Gastrocnemius medialis (tissue), 4 donors: Measurements from ENCODE around the gene APP. TPM values are rescaled to one million over a fixed set of nuclear protein-coding genes. Genes with fewer than 3 reads are reported as not detected.

ENCODE experiments used
- ATAC-seq, 2 donors: fragments of 150-250 bp; one replicate each; pipeline ENCODE4 v1.9.1; 2016
- DNase-seq, 2 donors: peaks; one replicate each; pipeline ENCODE4 v3.0.0-alpha.2; 2019
- H3K27ac ChIP-seq, 4 donors: fragments of 200-600 bp; sonication (generic); 1 replicate in 1 of 4; 2 replicates in 3 of 4; pipeline ENCODE4 v1.5.1; 2016 to 2018; ENCODE audit warnings: mild to moderate bottlenecking in 2 of 4, moderate library complexity in 1 of 4
- H3K27me3 ChIP-seq, 3 donors: fragments of 200-600 bp; sonication (generic) in 2 of 3; 1 replicate in 1 of 3; 2 replicates in 2 of 3; pipeline versions ENCODE4 v1.5.1 to v1.6.0; 2016 to 2019; ENCODE audit warnings: mild to moderate bottlenecking in 1 of 3, moderate library complexity in 1 of 3
- H3K36me3 ChIP-seq, 2 donors: fragments of 200-600 bp; sonication (generic) in 1 of 2; one replicate each; pipeline ENCODE4 v1.5.1; 2017 to 2018
- H3K4me1 ChIP-seq, 2 donors: fragments of 200-600 bp; sonication (generic) in 1 of 2; one replicate each; pipeline ENCODE4 v1.5.1; 2016 to 2017; ENCODE audit warnings: mild to moderate bottlenecking in 2 of 2
- H3K4me3 ChIP-seq, 4 donors: fragments of 200-600 bp; sonication (generic) in 3 of 4; 1 replicate in 1 of 4; 2 replicates in 3 of 4; pipeline ENCODE4 v1.5.1; 2016 to 2019; ENCODE audit warnings: mild to moderate bottlenecking in 2 of 4
- H3K9me3 ChIP-seq, 3 donors: fragments of 200-600 bp; sonication (generic) in 2 of 3; 1 replicate in 1 of 3; 2 replicates in 2 of 3; pipeline ENCODE4 v1.5.1; 2016 to 2019
- POLR2A ChIP-seq, 2 donors: fragments of 450-650 bp; IDR thresholded peaks; one replicate each; pipeline ENCODE4 v1.6.1; 2017; ENCODE audit warnings: antibody characterized with exemption in 2 of 2, mild to moderate bottlenecking in 2 of 2, moderate library complexity in 2 of 2
- in situ Hi-C, 4 donors: fragments of 200-750 bp; cut with MboI; loops; one replicate each; pipeline versions ENCODE4 v1.15.0 to v1.8.0; 2017; ENCODE audit warnings: low sequenced_read_pairs in 4 of 4
- intact Hi-C: fragments of 100-400 bp; cut with DNase I; formaldehyde crosslinking; loops from one replicate; pipeline ENCODE4 v1.15.1; 2023; ENCODE audit warnings: low total_unique reads
- total RNA-seq, 4 donors: library from RNA; depleted of rRNA; stranded (reverse); fragments of >200 nt; gene quantifications; one replicate each; pipeline versions ENCODE4 v1.1.0 to v1.2.3, GENCODE V29; 2016
- TF ChIP-seq, protein P1 (sequence below), 5 experiments: fragments of 450-650 bp in 3 of 5; fragments of 200-600 bp in 2 of 5; sonication (generic) in 2 of 5; IDR thresholded peaks in 4 of 5; conservative IDR thresholded peaks in 1 of 5; 1 replicate in 4 of 5; 2 replicates in 1 of 5; pipeline ENCODE4 v1.5.1; 2016 to 2019; ENCODE audit warnings: antibody characterized with exemption in 5 of 5, mild to moderate bottlenecking in 3 of 5, moderate library complexity in 3 of 5

APP gene
- total RNA-seq, 4 donors from 2014 or later, result 45.8 to 73.2 (median 70.1) TPM

DNA sequence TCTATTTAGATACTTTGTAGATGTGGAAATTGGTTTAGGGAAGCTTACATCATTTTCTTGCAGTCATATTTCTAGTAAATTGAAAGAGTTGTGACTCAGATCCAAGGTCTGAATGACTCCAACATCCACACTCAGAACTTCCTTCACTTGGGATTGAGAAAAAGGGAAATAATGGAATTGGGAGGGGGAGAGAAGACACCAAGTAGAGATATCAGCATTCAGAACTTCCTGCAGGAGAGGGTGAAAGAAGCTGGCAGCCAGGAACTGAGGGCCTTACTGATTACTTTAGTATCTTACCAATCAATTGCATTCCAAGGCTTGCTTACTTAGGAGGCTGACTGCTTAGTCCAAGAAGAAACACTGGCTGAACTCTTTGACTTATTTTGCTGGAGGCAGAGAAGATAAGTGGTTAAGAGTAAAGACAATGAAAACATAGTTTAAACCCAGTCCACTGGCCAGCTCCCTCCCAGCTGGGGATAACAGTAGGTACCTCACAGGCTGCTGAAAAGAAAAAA lies 21.7 kb downstream of the APP start:
- TF ChIP-seq, protein P1, sequence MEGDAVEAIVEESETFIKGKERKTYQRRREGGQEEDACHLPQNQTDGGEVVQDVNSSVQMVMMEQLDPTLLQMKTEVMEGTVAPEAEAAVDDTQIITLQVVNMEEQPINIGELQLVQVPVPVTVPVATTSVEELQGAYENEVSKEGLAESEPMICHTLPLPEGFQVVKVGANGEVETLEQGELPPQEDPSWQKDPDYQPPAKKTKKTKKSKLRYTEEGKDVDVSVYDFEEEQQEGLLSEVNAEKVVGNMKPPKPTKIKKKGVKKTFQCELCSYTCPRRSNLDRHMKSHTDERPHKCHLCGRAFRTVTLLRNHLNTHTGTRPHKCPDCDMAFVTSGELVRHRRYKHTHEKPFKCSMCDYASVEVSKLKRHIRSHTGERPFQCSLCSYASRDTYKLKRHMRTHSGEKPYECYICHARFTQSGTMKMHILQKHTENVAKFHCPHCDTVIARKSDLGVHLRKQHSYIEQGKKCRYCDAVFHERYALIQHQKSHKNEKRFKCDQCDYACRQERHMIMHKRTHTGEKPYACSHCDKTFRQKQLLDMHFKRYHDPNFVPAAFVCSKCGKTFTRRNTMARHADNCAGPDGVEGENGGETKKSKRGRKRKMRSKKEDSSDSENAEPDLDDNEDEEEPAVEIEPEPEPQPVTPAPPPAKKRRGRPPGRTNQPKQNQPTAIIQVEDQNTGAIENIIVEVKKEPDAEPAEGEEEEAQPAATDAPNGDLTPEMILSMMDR (IDR thresholded peaks at IDR 0.05 in 4 of 5, conservative IDR thresholded peaks at IDR 0.05 in 1 of 5), result no peak
- TF ChIP-seq POLR2A (IDR thresholded peaks at IDR 0.05), result no peak
- Histone ChIP-seq H3K4me1 (peaks cover 0 to 5% of the 10 kb centered on the region in 2 donors), H3K9me3 (no peaks in the 10 kb centered on the region), H3K27me3 (no peaks in the 10 kb centered on the region), H3K27ac (peak overlapping the region in 2 of 4 donors; percentile 2 to 32), H3K4me3 (no peak overlapping the region), H3K36me3 (no peaks in the 10 kb centered on the region)
- DNase-seq, result no peak
- no peak for ATAC-seq
- in situ Hi-C loops (no loop called here), intact Hi-C loops (no loop called here)

DNA sequence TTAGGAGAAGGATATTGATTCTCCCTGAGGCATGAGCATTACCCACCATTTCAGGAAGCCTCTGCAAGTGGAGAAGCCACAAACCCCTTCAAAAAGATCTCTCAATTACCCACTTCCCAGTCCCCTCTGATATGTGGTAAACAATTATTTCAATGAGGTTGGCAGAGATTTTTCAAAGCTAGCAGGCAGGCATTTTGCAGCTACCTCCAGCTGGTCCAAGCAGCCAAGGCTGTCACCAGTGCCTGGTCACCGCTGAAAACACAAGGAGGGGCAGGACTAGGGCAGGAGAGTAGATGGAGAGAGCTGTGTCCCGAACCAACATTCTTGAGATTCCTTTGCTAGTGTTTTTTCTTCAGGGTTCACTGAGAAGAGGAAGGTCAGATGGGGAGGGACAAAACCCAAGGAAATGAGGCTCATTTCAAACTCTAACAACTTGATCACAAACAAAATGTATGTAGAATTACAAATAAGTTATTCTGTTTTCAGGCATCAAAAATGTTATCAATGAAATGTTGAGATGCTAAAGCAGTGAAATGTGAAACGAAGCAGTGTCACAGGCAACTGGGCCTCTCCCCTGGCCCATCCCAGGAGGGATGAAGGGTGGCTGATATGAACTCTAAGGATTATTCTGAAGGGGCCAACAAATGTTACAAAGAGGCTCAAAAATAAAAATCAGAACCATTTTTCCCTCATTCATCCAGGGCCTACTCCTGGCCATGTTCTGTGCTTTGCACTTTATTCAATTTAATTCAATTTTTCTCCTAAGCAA lies 22.3 kb downstream of the APP start:
- no peak for TF ChIP-seq POLR2A (IDR thresholded peaks at IDR 0.05)
- TF ChIP-seq, protein P1 (IDR thresholded peaks at IDR 0.05 in 4 of 5, conservative IDR thresholded peaks at IDR 0.05 in 1 of 5), result no peak
- Histone ChIP-seq H3K4me1 (peaks cover 0 to 5% of the 10 kb centered on the region in 2 donors), H3K27ac (peak overlapping the region in 2 of 4 donors; percentile 2 to 32), H3K9me3 (no peaks in the 10 kb centered on the region), H3K27me3 (no peaks in the 10 kb centered on the region), H3K4me3 (no peak overlapping the region), H3K36me3 (no peaks in the 10 kb centered on the region)
- DNase-seq (no peak), ATAC-seq (no peak)
- intact Hi-C loops, result no loop called here
- in situ Hi-C loops, result no loop called here

DNA sequence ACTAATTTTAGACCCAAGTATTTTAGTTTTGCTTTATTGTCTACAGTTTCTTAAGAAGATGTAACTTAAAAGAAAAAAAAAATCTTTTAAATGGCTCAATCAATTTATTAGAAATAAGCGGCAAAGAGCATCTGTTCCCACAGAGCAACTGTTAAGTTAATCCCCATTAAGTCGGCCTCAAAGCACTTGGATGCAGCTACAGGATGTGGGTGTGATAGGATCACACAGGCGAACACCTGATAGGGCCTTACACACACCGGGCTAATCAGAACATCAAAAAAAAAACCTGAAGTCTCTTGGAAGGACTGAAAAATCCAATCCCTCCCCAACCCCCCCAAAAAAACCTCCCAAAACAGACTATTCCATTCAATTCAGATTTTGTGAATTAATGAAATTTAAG lies 23.0 kb downstream of the APP start:
- DNase-seq, result no peak
- Histone ChIP-seq H3K9me3 (no peaks in the 10 kb centered on the region), H3K27me3 (no peaks in the 10 kb centered on the region), H3K27ac (no peak overlapping the region), H3K4me1 (peaks cover 0 to 5% of the 10 kb centered on the region in 2 donors), H3K36me3 (no peaks in the 10 kb centered on the region), H3K4me3 (no peak overlapping the region)
- in situ Hi-C loops, result no loop called here
- no peak for TF ChIP-seq POLR2A (IDR thresholded peaks at IDR 0.05)
- TF ChIP-seq, protein P1 (IDR thresholded peaks at IDR 0.05 in 4 of 5, conservative IDR thresholded peaks at IDR 0.05 in 1 of 5), result no peak
- ATAC-seq, result no peak
- intact Hi-C loops, result no loop called here

DNA sequence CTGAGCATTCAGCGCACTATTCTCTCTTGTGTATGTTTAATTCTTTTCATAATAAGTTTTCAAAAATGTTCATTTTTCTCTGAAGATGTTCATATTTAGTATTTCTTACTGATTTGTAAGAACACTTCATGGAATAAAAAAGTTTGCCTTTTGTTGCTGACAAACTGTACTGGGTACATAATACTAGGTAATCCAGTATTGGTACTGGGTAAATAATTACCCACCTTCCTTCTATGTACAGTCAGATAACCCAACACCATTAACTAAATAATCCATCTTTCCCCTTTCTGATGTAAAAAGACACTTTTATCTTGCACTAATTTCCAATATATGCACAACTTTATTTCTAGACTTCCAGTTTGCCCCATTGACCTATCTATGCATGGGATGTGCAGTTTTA lies 23.9 kb downstream of the APP start:
- Histone ChIP-seq H3K36me3 (no peaks in the 10 kb centered on the region), H3K27me3 (no peaks in the 10 kb centered on the region), H3K4me1 (peaks cover 0 to 6% of the 10 kb centered on the region in 2 donors), H3K9me3 (no peaks in the 10 kb centered on the region), H3K27ac (no peak overlapping the region), H3K4me3 (no peak overlapping the region)
- ATAC-seq (no peak), DNase-seq (no peak)
- in situ Hi-C loops (no loop called here), intact Hi-C loops (no loop called here)
- no peak for TF ChIP-seq POLR2A (IDR thresholded peaks at IDR 0.05)
- TF ChIP-seq, protein P1 (IDR thresholded peaks at IDR 0.05 in 4 of 5, conservative IDR thresholded peaks at IDR 0.05 in 1 of 5), result no peak
